AG09319 (cell line): ENCODE results near the gene HNRNPH2.

Experiments
- DNase-seq: peaks from one replicate; pipeline ENCODE4 v3.0.0-alpha.2; 2010; ENCODE audit warnings: low read depth; ENCODE audit errors: extremely low read depth
- CTCF ChIP-seq: IDR thresholded peaks from 2 replicates; pipeline ENCODE4 v1.5.1; 2011; ENCODE audit warnings: low read depth, mild to moderate bottlenecking, inconsistent platforms, low read length, moderate library complexity

Gene HNRNPH2

DNA sequence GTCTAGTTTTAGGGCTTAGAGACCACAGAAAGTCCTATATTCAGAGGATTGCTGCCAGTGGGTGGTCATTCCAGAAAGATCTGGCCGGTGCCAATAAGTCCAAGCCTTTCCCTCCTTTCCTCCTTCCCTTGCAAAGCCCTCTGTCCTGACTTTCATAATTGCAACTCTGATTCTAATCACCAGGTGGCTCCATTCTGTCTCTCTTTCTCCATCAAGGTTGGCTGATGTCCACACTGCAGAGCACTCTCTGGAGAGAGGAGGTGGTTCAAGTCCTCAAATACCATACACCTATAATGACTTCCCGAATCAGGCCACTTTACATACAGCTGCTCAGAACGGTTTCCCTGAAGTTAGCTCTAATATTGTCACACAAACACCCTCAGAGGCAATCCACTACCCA is 54.9 kb downstream of the HNRNPH2 start:
- TF ChIP-seq CTCF, result peak; percentile 42
- DNase-seq, result no peak
